Sigmoid colon (tissue), 7 donors: ENCODE data around the gene CTPS2. TPM values are rescaled to one million over a fixed set of nuclear protein-coding genes. Genes with fewer than 3 reads are reported as not detected.
"Not testable (repeated sequence)": the region's sequence is repeated elsewhere in the genome, so short reads cannot be mapped to it uniquely, and the experiment has no call there.

Experiments
- DNase-seq: peaks from one replicate; pipeline ENCODE4 v3.0.0-alpha.2; 2019
- H3K27ac ChIP-seq, 4 donors: fragments of 200-600 bp; sonication (generic); one replicate each; pipeline ENCODE4 v1.5.1; 2016 to 2019; ENCODE audit warnings: mild to moderate bottlenecking in 1 of 4
- H3K27me3 ChIP-seq, 3 donors: fragments of 200-600 bp; sonication (generic); one replicate each; pipeline ENCODE4 v1.5.1; 2019; ENCODE audit warnings: mild to moderate bottlenecking in 1 of 3
- H3K36me3 ChIP-seq, 4 donors: fragments of 200-600 bp; sonication (generic); one replicate each; pipeline ENCODE4 v1.5.1; 2016 to 2019
- H3K4me1 ChIP-seq, 4 donors: fragments of 200-600 bp; sonication (generic); one replicate each; pipeline ENCODE4 v1.5.1; 2017 to 2019
- H3K4me3 ChIP-seq, 4 donors: fragments of 200-600 bp; sonication (generic); one replicate each; pipeline ENCODE4 v1.5.1; 2017 to 2019; ENCODE audit warnings: mild to moderate bottlenecking in 2 of 4, moderate library complexity in 1 of 4
- H3K9me3 ChIP-seq, 4 donors: fragments of 200-600 bp in 3 of 4; sonication (generic) in 3 of 4; one replicate each; pipeline versions ENCODE4 v1.5.1 to v1.6.1; 2013 to 2019
- EP300 ChIP-seq, 4 donors: sonication (generic); formaldehyde crosslinking; IDR thresholded peaks; one replicate each; pipeline ENCODE4 v1.6.1; 2017; ENCODE audit warnings: antibody characterized with exemption in 4 of 4
- POLR2A ChIP-seq, 2 donors: fragments of 450-650 bp; IDR thresholded peaks; one replicate each; pipeline ENCODE4 v1.6.1; 2016; ENCODE audit warnings: antibody characterized with exemption in 2 of 2, mild to moderate bottlenecking in 2 of 2, moderate library complexity in 2 of 2
- POLR2AphosphoS5 ChIP-seq, 4 donors: sonication (generic); formaldehyde crosslinking; IDR thresholded peaks; one replicate each; pipeline ENCODE4 v1.6.1; 2017; ENCODE audit warnings: antibody characterized with exemption in 4 of 4
- WGBS, 2 donors: extraction: QIAGEN DNeasy Blood & Tissue Kit; methylation state at CpG; one replicate each; pipeline ENCODE4 v1.1.7; 2013; 5-methylcytosine and 5-hydroxymethylcytosine counted together
- intact Hi-C: fragments of 100-400 bp; cut with DNase I; formaldehyde crosslinking; loops from one replicate; pipeline ENCODE4 v1.15.1; 2023
- polyA plus RNA-seq, 3 donors: library from polyadenylated mRNA; stranded (reverse); fragments of 200-250 nt; gene quantifications; one replicate each; pipeline ENCODE4 v1.2.3, GENCODE V29; 2013
- total RNA-seq, 4 donors: library from RNA; depleted of rRNA; stranded (reverse); fragments of >200 nt; gene quantifications; one replicate each; pipeline ENCODE4 v1.1.0, GENCODE V29; 2016
- TF ChIP-seq, protein P1 (sequence below), 4 experiments: fragments of 450-650 bp in 3 of 4; fragments of 200-600 bp in 1 of 4; IDR thresholded peaks; one replicate each; pipeline ENCODE4 v1.5.1; 2016 to 2019; ENCODE audit warnings: antibody characterized with exemption in 4 of 4, mild to moderate bottlenecking in 3 of 4, moderate library complexity in 2 of 4
- donor health status: healthy with polysubstance abuse.
- donor health status: Bipolar disorder and iron deficiency.
- donor health status: healthy.

Gene CTPS2
- total and polyA plus RNA-seq, 7 donors, result 6.0 to 23.0 (median 11.7) TPM

DNA sequence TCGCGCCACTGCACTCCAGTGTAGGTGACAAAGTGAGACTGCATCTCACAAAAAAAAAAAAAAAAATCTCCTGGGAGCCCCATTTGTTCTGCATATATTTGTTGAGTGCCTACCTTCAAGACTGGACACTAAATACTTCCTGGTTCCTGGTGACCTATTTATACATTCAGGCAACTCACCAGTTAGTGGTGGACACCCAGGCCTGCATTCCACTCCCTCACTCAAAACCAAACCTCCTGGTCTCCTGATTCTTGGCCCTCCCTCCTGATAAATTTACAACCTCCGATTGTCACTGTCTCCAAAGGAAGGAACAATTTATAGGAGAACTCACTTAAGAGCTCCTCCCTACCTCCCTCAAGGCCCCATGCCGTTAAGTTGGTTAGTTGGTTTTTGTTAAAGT, 10.0 kb upstream of the CTPS2 start:
- intact Hi-C loops, result no loop called here
- TF ChIP-seq, protein P1, sequence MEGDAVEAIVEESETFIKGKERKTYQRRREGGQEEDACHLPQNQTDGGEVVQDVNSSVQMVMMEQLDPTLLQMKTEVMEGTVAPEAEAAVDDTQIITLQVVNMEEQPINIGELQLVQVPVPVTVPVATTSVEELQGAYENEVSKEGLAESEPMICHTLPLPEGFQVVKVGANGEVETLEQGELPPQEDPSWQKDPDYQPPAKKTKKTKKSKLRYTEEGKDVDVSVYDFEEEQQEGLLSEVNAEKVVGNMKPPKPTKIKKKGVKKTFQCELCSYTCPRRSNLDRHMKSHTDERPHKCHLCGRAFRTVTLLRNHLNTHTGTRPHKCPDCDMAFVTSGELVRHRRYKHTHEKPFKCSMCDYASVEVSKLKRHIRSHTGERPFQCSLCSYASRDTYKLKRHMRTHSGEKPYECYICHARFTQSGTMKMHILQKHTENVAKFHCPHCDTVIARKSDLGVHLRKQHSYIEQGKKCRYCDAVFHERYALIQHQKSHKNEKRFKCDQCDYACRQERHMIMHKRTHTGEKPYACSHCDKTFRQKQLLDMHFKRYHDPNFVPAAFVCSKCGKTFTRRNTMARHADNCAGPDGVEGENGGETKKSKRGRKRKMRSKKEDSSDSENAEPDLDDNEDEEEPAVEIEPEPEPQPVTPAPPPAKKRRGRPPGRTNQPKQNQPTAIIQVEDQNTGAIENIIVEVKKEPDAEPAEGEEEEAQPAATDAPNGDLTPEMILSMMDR (IDR thresholded peaks at IDR 0.05), result no peak
- TF ChIP-seq POLR2A (IDR thresholded peaks at IDR 0.05) (no peak), EP300 (IDR thresholded peaks at IDR 0.05) (no peak), POLR2AphosphoS5 (IDR thresholded peaks at IDR 0.05) (no peak)
- H3K4me1 ChIP-seq, result peaks cover 0 to 22% (median 12%) of the 10 kb centered on the region in 4 donors
- H3K27ac ChIP-seq, result no peak overlapping the region
- 58 to 81% methylated on average over 4 of the region's 4 CpGs for WGBS, 2 donors
- H3K36me3 ChIP-seq, result no peaks in the 10 kb centered on the region
- no peaks in the 10 kb centered on the region for H3K9me3 ChIP-seq
- DNase-seq, result no peak
- no peaks in the 10 kb centered on the region for H3K27me3 ChIP-seq
- no peak overlapping the region for H3K4me3 ChIP-seq

DNA sequence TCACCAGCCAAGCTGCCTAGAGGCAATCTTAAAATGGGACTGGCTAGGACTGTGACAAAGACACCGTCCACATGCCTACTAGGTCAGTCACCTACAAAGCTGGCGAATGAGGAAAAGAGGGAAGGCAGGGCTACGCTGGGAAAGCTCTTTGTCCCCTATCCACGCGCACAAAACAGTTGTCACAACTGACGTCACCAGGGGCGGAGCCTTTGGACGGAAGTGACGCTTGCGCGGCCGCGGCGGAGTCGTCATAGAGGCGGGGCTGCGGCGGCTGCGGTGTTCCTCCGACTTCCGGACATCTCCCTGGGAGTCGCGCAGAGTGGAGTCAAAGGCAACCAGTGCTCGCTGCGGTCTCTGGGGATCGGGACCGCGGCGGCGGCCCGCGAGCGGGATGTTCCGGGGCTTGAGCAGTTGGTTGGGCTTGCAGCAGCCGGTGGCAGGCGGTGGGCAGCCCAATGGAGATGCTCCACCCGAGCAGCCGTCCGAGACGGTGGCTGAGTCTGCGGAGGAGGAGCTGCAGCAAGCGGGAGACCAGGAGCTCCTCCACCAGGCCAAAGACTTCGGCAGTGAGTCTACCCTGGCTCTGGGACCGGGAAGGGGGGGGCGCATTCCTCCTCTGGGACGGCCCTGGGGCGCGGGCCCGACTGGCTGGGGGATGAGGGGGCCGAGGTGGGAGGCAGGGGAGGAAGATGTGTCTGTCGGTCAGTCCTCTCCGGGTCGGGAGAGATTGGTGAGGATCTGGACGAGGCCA, 7.0 kb upstream of the CTPS2 start, which contains the start of gene SYAP1:
TSS of gene SYAP1 (plus strand) at position 279 of the 751 bp plus-strand sequence. CDS start at position 392, 113 bp downstream.
- H3K36me3 ChIP-seq, result no peaks in the 10 kb centered on the region
- H3K4me1 ChIP-seq, result peaks cover 0 to 22% (median 12%) of the 10 kb centered on the region in 4 donors
- peak within 1 kb of the TSS; percentile 91 to 96 (median 94) for H3K27ac ChIP-seq
- H3K4me3 ChIP-seq, result peak within 1 kb of the TSS; percentile 62 to 83 (median 67)
- H3K9me3 ChIP-seq, result no peaks in the 10 kb centered on the region
- TF ChIP-seq POLR2A (IDR thresholded peaks at IDR 0.05), result peak; percentile 90 to 92
- TF ChIP-seq POLR2AphosphoS5 (IDR thresholded peaks at IDR 0.05), result peak; percentile 94 to 98 (median 96)
- TF ChIP-seq EP300 (IDR thresholded peaks at IDR 0.05), result peak in 2 of 4 donors; percentile 67 to 86
- TF ChIP-seq, protein P1 (IDR thresholded peaks at IDR 0.05), result no peak
- 0% methylated on average over 54 of the region's 54 CpGs for WGBS, 2 donors
- DNase-seq, result peak; percentile 99
- intact Hi-C loops, result loop anchor here (1.0 to 10.0 kb wide), 3 partner anchors 67 to 1045 kb away; partner anchors contain the start of genes SCML1 and TXLNG
- no peaks in the 10 kb centered on the region for H3K27me3 ChIP-seq

GRCh38 chrX:16718824-16719333, 6.4 kb upstream of the CTPS2 start:
- H3K4me1 ChIP-seq, result peaks cover 0 to 22% (median 12%) of the 10 kb centered on the region in 4 donors
- H3K36me3 ChIP-seq, result no peaks in the 10 kb centered on the region
- H3K4me3 ChIP-seq, result peak overlapping the region; percentile 62 to 83 (median 67)
- 13 to 14% methylated on average over 6 of the region's 6 CpGs for WGBS, 2 donors
- H3K9me3 ChIP-seq, result no peaks in the 10 kb centered on the region
- intact Hi-C loops, result loop anchor here (1.0 to 10.0 kb wide), 3 partner anchors 67 to 1044 kb away; partner anchors contain the start of genes SCML1 and TXLNG
- TF ChIP-seq, protein P1 (IDR thresholded peaks at IDR 0.05), result no peak
- TF ChIP-seq EP300 (IDR thresholded peaks at IDR 0.05) (no peak), POLR2AphosphoS5 (IDR thresholded peaks at IDR 0.05) (no peak), POLR2A (IDR thresholded peaks at IDR 0.05) (no peak)
- H3K27ac ChIP-seq, result peak overlapping the region; percentile 91 to 96 (median 94)
- H3K27me3 ChIP-seq, result no peaks in the 10 kb centered on the region
- DNase-seq, result no peak

DNA sequence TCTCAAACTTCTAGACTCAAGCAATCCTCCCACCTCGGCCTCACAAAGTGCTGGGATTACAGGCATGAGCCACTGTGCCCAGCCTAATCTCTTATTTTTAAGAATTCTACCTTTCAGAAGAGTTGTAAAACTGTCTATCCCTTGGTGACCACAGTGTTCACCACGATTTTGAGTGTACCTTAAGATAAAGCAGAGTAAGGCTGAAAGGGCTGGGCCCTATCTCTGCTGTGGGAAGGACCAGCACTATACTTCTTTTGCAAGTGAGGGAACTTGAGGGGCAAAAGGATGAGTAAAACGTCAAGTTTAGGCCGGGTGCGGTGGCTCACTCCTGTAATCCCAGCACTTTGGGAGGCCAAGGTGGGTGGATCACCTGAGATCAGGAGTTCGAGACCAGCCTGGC, 4.0 kb upstream of the CTPS2 start:
- 82 to 90% methylated on average over 6 of the region's 6 CpGs for WGBS, 2 donors
- not testable (repeated sequence) for H3K9me3 ChIP-seq, H3K4me3 ChIP-seq, H3K27me3 ChIP-seq, H3K27ac ChIP-seq, DNase-seq, H3K36me3 ChIP-seq
- intact Hi-C loops, result loop anchor here (5.0 to 10.0 kb wide), 2 partner anchors 1021 to 1042 kb away; partner anchors contain the start of gene SCML1
- peaks cover 0 to 36% (median 10%) of the 10 kb centered on the region in 4 donors for H3K4me1 ChIP-seq

DNA sequence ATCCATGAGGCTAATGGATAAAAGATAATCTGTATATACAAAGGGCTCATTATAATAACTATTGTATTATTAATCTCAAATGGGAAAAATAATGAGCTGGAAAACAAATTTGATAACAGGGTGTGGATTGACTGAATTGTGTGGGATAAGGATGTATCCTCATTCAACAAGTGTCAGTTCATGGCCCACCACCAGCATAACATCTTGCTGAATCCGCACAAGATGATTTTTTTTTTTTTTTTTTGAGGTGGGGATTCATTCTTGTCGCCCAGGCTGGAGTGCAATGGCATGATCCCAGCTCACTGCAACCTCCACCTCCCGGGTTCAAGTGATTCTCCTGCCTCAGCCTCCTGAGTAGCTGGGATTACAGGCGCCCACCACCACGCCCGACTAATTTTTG, 3.2 kb upstream of the CTPS2 start:
- H3K4me1 ChIP-seq, result peaks cover 0 to 30% (median 4%) of the 10 kb centered on the region in 4 donors
- 86 to 100% methylated on average over 3 to 4 of the region's 6 CpGs for WGBS, 2 donors
- H3K27ac ChIP-seq, H3K36me3 ChIP-seq, DNase-seq, H3K4me3 ChIP-seq, H3K27me3 ChIP-seq, H3K9me3 ChIP-seq: not testable (repeated sequence)
- intact Hi-C loops, result loop anchor here (5.0 to 10.0 kb wide), 2 partner anchors 1022 to 1041 kb away; partner anchors contain the start of gene SCML1
